OCI-LY1 (cell line): ENCODE measurements around the gene RDH5.

Experiments
- CTCF ChIP-seq: fragments of 200-600 bp; sonication (generic), shearing (Covaris generic); IDR thresholded peaks from 2 replicates; pipeline ENCODE4 v1.5.1; 2017; ENCODE audit warnings: mild to moderate bottlenecking, antibody characterized with exemption, low read length, moderate library complexity, mixed read lengths
- EZH2 ChIP-seq: fragments of 200-600 bp; sonication (generic), shearing (Covaris generic); IDR thresholded peaks from 2 replicates; pipeline ENCODE4 v1.8.0; 2017; ENCODE audit warnings: borderline replicate concordance, mixed run types, mild to moderate bottlenecking, antibody characterized with exemption, low read length, moderate library complexity, mixed read lengths

- no peak for TF ChIP-seq CTCF
- no peak for TF ChIP-seq EZH2
Observed at GRCh38 chr12:55696141-55696540, 24.1 kb upstream of the RDH5 start.
